Uterus (tissue), 4 donors: Measurements from ENCODE around the gene MCTP1. TPM values are rescaled to one million over a fixed set of nuclear protein-coding genes. Genes with fewer than 3 reads are reported as not detected.

ENCODE experiments used
- DNase-seq, 2 donors: peaks; one replicate each; pipeline ENCODE4 v3.0.0-alpha.2; 2019 to 2020
- H3K27ac ChIP-seq, 2 donors: fragments of 200-600 bp; sonication (generic); 1 replicate in 1 of 2; 2 replicates in 1 of 2; pipeline ENCODE4 v1.5.1; 2016 to 2018
- H3K27me3 ChIP-seq, 2 donors: fragments of 200-600 bp; sonication (generic); one replicate each; pipeline ENCODE4 v1.5.1; 2018 to 2019; ENCODE audit warnings: control low read depth in 1 of 2
- H3K36me3 ChIP-seq, 2 donors: fragments of 200-600 bp; sonication (generic); one replicate each; pipeline ENCODE4 v1.5.1; 2019; ENCODE audit warnings: control low read depth in 1 of 2
- H3K4me1 ChIP-seq, 2 donors: fragments of 200-600 bp; sonication (generic); one replicate each; pipeline ENCODE4 v1.5.1; 2018 to 2019; ENCODE audit warnings: control low read depth in 1 of 2
- H3K4me3 ChIP-seq, 2 donors: fragments of 200-600 bp; sonication (generic); 1 replicate in 1 of 2; 2 replicates in 1 of 2; pipeline ENCODE4 v1.5.1; 2018 to 2019; ENCODE audit warnings: mild to moderate bottlenecking in 1 of 2
- H3K9me3 ChIP-seq, 2 donors: fragments of 200-600 bp; sonication (generic); one replicate each; pipeline ENCODE4 v1.5.1; 2019; ENCODE audit warnings: control low read depth in 1 of 2
- POLR2A ChIP-seq, 2 donors: fragments of 450-650 bp; IDR thresholded peaks; one replicate each; pipeline ENCODE4 v1.6.1; 2016; ENCODE audit warnings: antibody characterized with exemption in 2 of 2, mild to moderate bottlenecking in 1 of 2, moderate library complexity in 1 of 2
- intact Hi-C: fragments of 100-400 bp; cut with DNase I; formaldehyde crosslinking; loops from one replicate; pipeline ENCODE4 v1.15.1; 2023; ENCODE audit warnings: low total_unique reads
- total RNA-seq, 4 donors: library from RNA; depleted of rRNA in 3 of 4; stranded (reverse); fragments of >200 nt in 3 of 4; gene quantifications; one replicate each; pipeline versions ENCODE4 v1.1.0 to v1.2.4, GENCODE V29; 2014 to 2023
- TF ChIP-seq, protein P1 (sequence below), 4 experiments: fragments of 200-600 bp in 2 of 4; fragments of 450-650 bp in 2 of 4; sonication (generic) in 2 of 4; IDR thresholded peaks; one replicate each; pipeline ENCODE4 v1.5.1; 2016 to 2019; ENCODE audit warnings: antibody characterized with exemption in 4 of 4, mild to moderate bottlenecking in 2 of 4, moderate library complexity in 1 of 4
- donor health status: DM: yes; HTN: yes; CAD: no.

Gene MCTP1
- total RNA-seq, 4 donors from 2014 or later, result 25.3 to 114 (median 27.6) TPM

DNA sequence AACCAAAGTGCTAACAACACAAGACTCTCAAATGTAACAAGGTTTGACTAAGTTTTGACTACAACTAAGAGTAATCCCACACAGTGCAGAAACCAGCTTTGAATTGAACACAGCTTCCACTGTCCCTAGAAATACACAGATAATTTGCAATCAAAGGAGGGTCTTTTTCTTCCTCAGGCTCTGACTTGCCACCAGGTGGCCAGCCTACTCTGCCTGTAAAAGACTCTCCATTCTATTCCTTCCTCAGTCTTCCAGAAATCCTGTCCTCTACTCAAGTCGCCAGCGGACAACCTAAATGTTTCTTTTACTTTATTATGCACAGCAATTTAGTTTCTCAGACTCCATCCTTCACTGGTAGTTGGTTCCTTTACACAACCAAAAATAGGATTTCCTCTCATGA is 32.2 kb upstream of the MCTP1 start:
- DNase-seq, result no peak
- TF ChIP-seq, protein P1, sequence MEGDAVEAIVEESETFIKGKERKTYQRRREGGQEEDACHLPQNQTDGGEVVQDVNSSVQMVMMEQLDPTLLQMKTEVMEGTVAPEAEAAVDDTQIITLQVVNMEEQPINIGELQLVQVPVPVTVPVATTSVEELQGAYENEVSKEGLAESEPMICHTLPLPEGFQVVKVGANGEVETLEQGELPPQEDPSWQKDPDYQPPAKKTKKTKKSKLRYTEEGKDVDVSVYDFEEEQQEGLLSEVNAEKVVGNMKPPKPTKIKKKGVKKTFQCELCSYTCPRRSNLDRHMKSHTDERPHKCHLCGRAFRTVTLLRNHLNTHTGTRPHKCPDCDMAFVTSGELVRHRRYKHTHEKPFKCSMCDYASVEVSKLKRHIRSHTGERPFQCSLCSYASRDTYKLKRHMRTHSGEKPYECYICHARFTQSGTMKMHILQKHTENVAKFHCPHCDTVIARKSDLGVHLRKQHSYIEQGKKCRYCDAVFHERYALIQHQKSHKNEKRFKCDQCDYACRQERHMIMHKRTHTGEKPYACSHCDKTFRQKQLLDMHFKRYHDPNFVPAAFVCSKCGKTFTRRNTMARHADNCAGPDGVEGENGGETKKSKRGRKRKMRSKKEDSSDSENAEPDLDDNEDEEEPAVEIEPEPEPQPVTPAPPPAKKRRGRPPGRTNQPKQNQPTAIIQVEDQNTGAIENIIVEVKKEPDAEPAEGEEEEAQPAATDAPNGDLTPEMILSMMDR (IDR thresholded peaks at IDR 0.05), result no peak
- TF ChIP-seq POLR2A (IDR thresholded peaks at IDR 0.05), result no peak
- intact Hi-C loops, result no loop called here
- Histone ChIP-seq H3K36me3 (no peaks in the 10 kb centered on the region), H3K27ac (no peak overlapping the region), H3K9me3 (no peaks in the 10 kb centered on the region), H3K4me1 (no peaks in the 10 kb centered on the region), H3K27me3 (no peaks in the 10 kb centered on the region), H3K4me3 (no peak overlapping the region)

DNA sequence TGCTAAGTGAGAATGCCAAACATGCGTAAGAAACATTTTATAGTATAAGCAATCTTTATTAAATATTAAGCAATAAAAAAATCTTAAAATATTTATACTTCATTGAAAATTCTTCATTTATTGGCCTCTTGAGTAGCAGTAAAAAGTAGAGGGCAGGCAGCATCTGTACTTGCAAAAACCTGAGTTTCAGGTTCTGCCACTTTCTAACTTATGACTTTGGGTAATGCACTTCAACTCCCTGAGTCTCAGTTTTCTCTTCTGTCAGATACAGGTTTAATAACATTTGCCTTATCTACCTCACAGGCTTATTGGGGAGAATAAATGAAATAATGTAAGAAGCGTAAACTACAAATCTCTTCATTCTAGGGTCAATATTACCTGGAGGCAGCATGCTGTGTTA is 19.8 kb upstream of the MCTP1 start:
- TF ChIP-seq, protein P1 (IDR thresholded peaks at IDR 0.05), result no peak
- no peak for TF ChIP-seq POLR2A (IDR thresholded peaks at IDR 0.05)
- DNase-seq, result no peak
- Histone ChIP-seq H3K27ac (no peak overlapping the region), H3K27me3 (no peaks in the 10 kb centered on the region), H3K36me3 (no peaks in the 10 kb centered on the region), H3K9me3 (no peaks in the 10 kb centered on the region), H3K4me1 (no peaks in the 10 kb centered on the region), H3K4me3 (no peak overlapping the region)
- intact Hi-C loops, result no loop called here

DNA sequence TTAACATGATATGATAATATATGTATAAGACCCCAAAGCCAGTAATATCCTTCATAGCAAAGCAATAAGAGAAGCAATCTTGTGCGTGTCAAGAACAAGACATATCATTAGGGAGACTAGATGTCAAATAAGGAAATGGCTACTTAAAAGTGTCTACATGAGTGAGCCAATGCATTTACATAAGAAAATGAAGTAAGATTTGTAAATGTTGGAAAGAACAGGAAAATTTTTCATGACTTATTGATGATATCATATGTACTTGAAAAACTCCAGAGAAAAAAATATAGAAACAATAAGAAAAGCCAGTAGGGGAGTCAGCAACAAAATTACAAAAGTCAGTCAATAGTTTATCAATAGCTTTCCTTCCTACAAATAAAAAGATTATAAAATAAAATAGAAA is 13.8 kb upstream of the MCTP1 start:
- no peak for TF ChIP-seq POLR2A (IDR thresholded peaks at IDR 0.05)
- intact Hi-C loops, result no loop called here
- Histone ChIP-seq H3K9me3 (no peaks in the 10 kb centered on the region), H3K27ac (no peak overlapping the region), H3K4me1 (no peaks in the 10 kb centered on the region), H3K4me3 (no peak overlapping the region), H3K36me3 (no peaks in the 10 kb centered on the region), H3K27me3 (no peaks in the 10 kb centered on the region)
- DNase-seq, result no peak

DNA sequence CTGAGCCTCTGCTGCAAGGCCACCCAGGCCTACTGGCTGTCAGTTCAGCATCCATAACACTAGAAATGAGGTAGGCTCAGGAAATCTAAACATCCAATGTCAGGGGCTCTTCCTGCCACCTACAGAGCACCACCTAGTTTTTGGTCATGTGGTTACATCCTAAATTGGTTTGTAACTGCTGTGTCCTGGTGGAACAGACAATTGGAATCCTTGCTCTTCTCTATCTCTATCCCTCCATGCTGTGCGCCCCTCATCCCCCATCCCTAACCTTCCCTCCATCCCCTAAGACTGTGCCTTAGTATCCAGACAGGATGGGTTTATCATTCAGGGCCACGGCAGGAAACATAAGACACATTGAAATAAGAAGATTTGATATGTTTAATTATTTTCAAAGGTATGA is 11.4 kb upstream of the MCTP1 start:
- H3K4me3 ChIP-seq, result no peak overlapping the region
- no peak for TF ChIP-seq POLR2A (IDR thresholded peaks at IDR 0.05)
- TF ChIP-seq, protein P1 (IDR thresholded peaks at IDR 0.05), result no peak
- no peaks in the 10 kb centered on the region for H3K27me3 ChIP-seq
- H3K36me3 ChIP-seq, result no peaks in the 10 kb centered on the region
- H3K27ac ChIP-seq, result no peak overlapping the region
- no peak for DNase-seq
- intact Hi-C loops, result no loop called here
- H3K9me3 ChIP-seq, result no peaks in the 10 kb centered on the region
- H3K4me1 ChIP-seq, result no peaks in the 10 kb centered on the region

DNA sequence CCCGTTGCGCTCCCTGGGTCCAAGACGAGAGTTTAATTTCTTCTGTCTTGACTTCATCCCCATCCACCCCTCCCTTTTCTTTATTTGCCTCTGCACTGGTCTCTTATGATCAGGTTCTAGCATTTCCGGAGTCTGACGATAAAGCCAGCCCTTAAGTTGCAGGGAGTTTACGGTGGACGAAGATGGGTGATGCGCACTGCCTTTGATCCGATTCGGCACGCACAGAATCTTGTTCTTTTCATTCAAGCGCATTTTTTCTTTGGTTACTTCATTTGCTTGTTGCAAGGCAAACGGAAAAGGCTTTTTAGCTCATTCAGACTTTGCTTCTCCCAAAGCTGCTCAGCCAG is 488 bp upstream of the MCTP1 start:
- intact Hi-C loops, result no loop called here
- Histone ChIP-seq H3K27me3 (peaks cover 5 to 28% of the 10 kb centered on the region in 2 donors), H3K27ac (no peak overlapping the region), H3K9me3 (no peaks in the 10 kb centered on the region), H3K36me3 (no peaks in the 10 kb centered on the region), H3K4me3 (no peak overlapping the region), H3K4me1 (peaks cover 0 to 17% of the 10 kb centered on the region in 2 donors)
- TF ChIP-seq POLR2A (IDR thresholded peaks at IDR 0.05), result no peak
- TF ChIP-seq, protein P1 (IDR thresholded peaks at IDR 0.05), result no peak
- no peak for DNase-seq
